HG03108 (cell line): Measurements from ENCODE around the gene GEN1.

Source experiments
- ATAC-seq: cut with Tn5 transposase; IDR thresholded peaks from one replicate; pipeline ENCODE4 v1.9.1; 2021; ENCODE audit warnings: moderate library complexity; ENCODE audit not compliant: unreplicated experiment

GEN1 gene

GRCh38 chr2:17753803-17754663, at the start of gene GEN1, which contains the start of gene SMC6:
GEN1 (plus strand) TSS chr2:17754138; CDS start chr2:17759944, 5,806 bp downstream.
SMC6 (minus strand) TSS chr2:17753810; CDS start chr2:17745946, 7,864 bp downstream.
- peak; percentile 64 for ATAC-seq

- ATAC-seq = no peak
These were observed 47.1 kb upstream of the GEN1 start for GRCh38 chr2:17706845-17707244.

- ATAC-seq = no peak
These were observed 45.4 kb upstream of the GEN1 start for GRCh38 chr2:17708501-17708900.

- no peak for ATAC-seq
These were observed 44.0 kb upstream of the GEN1 start for GRCh38 chr2:17709897-17710296.

GRCh38 chr2:17710547-17711248, 43.2 kb upstream of the GEN1 start:
- no peak for ATAC-seq

GRCh38 chr2:17713291-17713690, 40.6 kb upstream of the GEN1 start:
- no peak for ATAC-seq

- no peak for ATAC-seq
These were observed 36.3 kb upstream of the GEN1 start for GRCh38 chr2:17717666-17718065.

GRCh38 chr2:17718689-17719088, 35.2 kb upstream of the GEN1 start:
- no peak for ATAC-seq

GRCh38 chr2:17719562-17720371, 34.2 kb upstream of the GEN1 start:
- no peak for ATAC-seq

GRCh38 chr2:17728210-17728609, 25.7 kb upstream of the GEN1 start:
- ATAC-seq = no peak

- no peak for ATAC-seq
These were observed 24.1 kb upstream of the GEN1 start for GRCh38 chr2:17729880-17730279.

- ATAC-seq = no peak
These were observed 20.3 kb upstream of the GEN1 start for GRCh38 chr2:17733599-17733998.

GRCh38 chr2:17735864-17736263, 18.1 kb upstream of the GEN1 start:
- no peak for ATAC-seq

GRCh38 chr2:17736989-17737388, 16.9 kb upstream of the GEN1 start:
- no peak for ATAC-seq

GRCh38 chr2:17740203-17740602, 13.7 kb upstream of the GEN1 start:
- ATAC-seq = no peak

- ATAC-seq = no peak
These were observed 6.1 kb upstream of the GEN1 start for GRCh38 chr2:17747684-17748452.

GRCh38 chr2:17748745-17749144, 5.2 kb upstream of the GEN1 start:
- no peak for ATAC-seq

GRCh38 chr2:17749753-17750438, 4.0 kb upstream of the GEN1 start:
- peak; percentile 21 for ATAC-seq

- ATAC-seq = no peak
These were observed 1.7 kb upstream of the GEN1 start for GRCh38 chr2:17752246-17752645.
